IMR-90 (cell line): ENCODE results near the gene ARHGEF10L. TPM values are rescaled to one million over a fixed set of nuclear protein-coding genes. Genes with fewer than 3 reads are reported as not detected.

Experiments used
- ATAC-seq: fragments of 200-7000 bp; cut with Tn5 transposase; 2 replicates; pipeline ENCODE4 v1.9.1; 2020; ENCODE audit warnings: low read depth, mild to moderate bottlenecking, moderate library complexity
- BruUV-seq: library from RNA; stranded (reverse); fragments of 400-500 nt; replicated peaks from 2 replicates; lab custom pipeline; 2021; lab: Mats Ljungman, UMichigan
- CTCF ChIA-PET: fragments of 300-600 bp; formaldehyde crosslinking; extraction: SDS; loops from one replicate; lab custom pipeline; 2021; ENCODE audit warnings: antibody characterized with exemption; lab: Yijun Ruan, JAX
- POLR2A ChIA-PET: fragments of 300-600 bp; sonication (Branson Sonifier 250); formaldehyde crosslinking; loops from one replicate; lab custom pipeline; 2022; ENCODE audit warnings: antibody characterized with exemption; ENCODE audit not compliant: unreplicated experiment; lab: Charles Lee
- DNase-seq: peaks from one replicate; pipeline ENCODE4 v3.0.0; 2013
- H2AFZ ChIP-seq: replicated peaks from 2 replicates; pipeline ENCODE3; 2013; ENCODE audit warnings: low read length, mild to moderate bottlenecking; ENCODE audit not compliant: poor library complexity
- H2AK5ac ChIP-seq: 2 replicates; pipeline ENCODE4 v1.6.1; 2013; ENCODE audit warnings: low read depth, low read length, inconsistent platforms
- H2AK9ac ChIP-seq: replicated peaks from 2 replicates; pipeline ENCODE3; 2013; ENCODE audit warnings: mild to moderate bottlenecking, low read depth, low read length, moderate library complexity; ENCODE audit not compliant: poor library complexity
- H2BK120ac ChIP-seq: 2 replicates; pipeline ENCODE4 v1.6.1; 2013; ENCODE audit warnings: low read depth, low read length, inconsistent platforms
- H2BK15ac ChIP-seq: 3 replicates; pipeline ENCODE4 v1.6.1; 2013; ENCODE audit warnings: low read depth, low read length, inconsistent platforms
- H2BK20ac ChIP-seq: 2 replicates; pipeline ENCODE4 v1.6.1; 2013; ENCODE audit warnings: low read depth, mild to moderate bottlenecking, inconsistent platforms, low read length, moderate library complexity
- H2BK5ac ChIP-seq: 2 replicates; pipeline ENCODE4 v1.6.1; 2013; ENCODE audit warnings: mild to moderate bottlenecking, low read depth, low read length, inconsistent platforms; ENCODE audit not compliant: poor library complexity, severe bottlenecking
- H3K14ac ChIP-seq: replicated peaks from 2 replicates; pipeline ENCODE4 v1.6.1; 2013; ENCODE audit warnings: low read depth, low read length, inconsistent platforms
- H3K18ac ChIP-seq: 2 replicates; pipeline ENCODE4 v1.6.1; 2013; ENCODE audit warnings: low read depth, low read length, control low read depth
- H3K23ac ChIP-seq: 2 replicates; pipeline ENCODE4 v1.6.1; 2013; ENCODE audit warnings: low read depth, low read length, inconsistent platforms
- H3K27ac ChIP-seq: 2 replicates; pipeline ENCODE4 v1.5.1; 2013; ENCODE audit warnings: mild to moderate bottlenecking, control low read depth, low read length; ENCODE audit not compliant: insufficient read depth
- H3K27me3 ChIP-seq: 2 replicates; pipeline ENCODE4 v1.6.1; 2013; ENCODE audit warnings: low read length; ENCODE audit not compliant: control insufficient read depth, insufficient read depth
- H3K36me3 ChIP-seq: 2 replicates; pipeline ENCODE4 v1.6.1; 2013; ENCODE audit warnings: low read length, mixed read lengths; ENCODE audit not compliant: control insufficient read depth, insufficient read depth
- H3K4ac ChIP-seq: 2 replicates; pipeline ENCODE4 v1.6.1; 2013; ENCODE audit warnings: low read depth, low read length, inconsistent platforms
- H3K4me1 ChIP-seq: 2 replicates; pipeline ENCODE4 v1.6.1; 2013; ENCODE audit warnings: low read length, mixed read lengths; ENCODE audit not compliant: control insufficient read depth, insufficient read depth
- H3K4me2 ChIP-seq: 2 replicates; pipeline ENCODE4 v1.6.1; 2013; ENCODE audit warnings: low read depth, mild to moderate bottlenecking, control low read depth, low read length, moderate library complexity
- H3K4me3 ChIP-seq: 2 replicates; pipeline ENCODE4 v1.5.1; 2013; ENCODE audit warnings: low read depth, mild to moderate bottlenecking, control low read depth, low read length, moderate library complexity; ENCODE audit not compliant: insufficient read depth
- H3K56ac ChIP-seq: 2 replicates; pipeline ENCODE4 v1.6.1; 2013; ENCODE audit warnings: low read length, inconsistent platforms; ENCODE audit not compliant: insufficient read depth; ENCODE audit errors: extremely low read depth
- H3K79me1 ChIP-seq, 2 experiments: 2 replicates each; pipeline ENCODE4 v1.6.1; 2013; ENCODE audit warnings: low read length in 2 of 2, inconsistent platforms in 1 of 2, low read depth in 1 of 2
- H3K9ac ChIP-seq: 2 replicates; pipeline ENCODE4 v1.6.1; 2013; ENCODE audit warnings: low read depth, low read length, control low read depth
- H3K9me1 ChIP-seq: 2 replicates; pipeline ENCODE4 v1.6.1; 2013; ENCODE audit warnings: low read length, inconsistent platforms; ENCODE audit not compliant: insufficient read depth
- H3K9me3 ChIP-seq: 2 replicates; pipeline ENCODE4 v1.6.1; 2013; ENCODE audit warnings: low read length; ENCODE audit not compliant: control insufficient read depth, insufficient read depth
- H4K20me1 ChIP-seq: 2 replicates; pipeline ENCODE4 v1.6.1; 2013; ENCODE audit warnings: low read length, inconsistent platforms; ENCODE audit not compliant: insufficient read depth
- H4K5ac ChIP-seq: 2 replicates; pipeline ENCODE4 v1.6.1; 2013; ENCODE audit warnings: mild to moderate bottlenecking, low read depth, low read length, control low read depth
- H4K8ac ChIP-seq, 2 experiments: 2 replicates each; pipeline ENCODE4 v1.6.1; 2013; ENCODE audit warnings: low read depth in 2 of 2, low read length in 2 of 2, control low read depth in 1 of 2, inconsistent platforms in 1 of 2
- H4K91ac ChIP-seq: 2 replicates; pipeline ENCODE4 v1.6.1; 2013; ENCODE audit warnings: low read depth, low read length, inconsistent platforms; ENCODE audit not compliant: insufficient read depth
- BHLHE40 ChIP-seq: fragments of 150-350 bp; IDR thresholded peaks from 2 replicates; pipeline ENCODE4 v1.6.1; 2016; ENCODE audit warnings: mild to moderate bottlenecking, low read depth, low read length
- CEBPB ChIP-seq: IDR thresholded peaks from 2 replicates; pipeline ENCODE4 v1.6.1; 2012; ENCODE audit warnings: low read depth, low read length, improper control_type of control experiment
- CHD1 ChIP-seq: IDR thresholded peaks from 2 replicates; pipeline ENCODE4 v1.6.1; 2012; ENCODE audit warnings: low read depth, low read length, improper control_type of control experiment
- FOS ChIP-seq: fragments of 150-350 bp; IDR thresholded peaks from 2 replicates; pipeline ENCODE4 v1.6.1; 2016; ENCODE audit warnings: low read depth, low read length
- MAFK ChIP-seq: IDR thresholded peaks from 2 replicates; pipeline ENCODE4 v1.6.1; 2012; ENCODE audit warnings: low read depth, low read length, improper control_type of control experiment
- MAZ ChIP-seq: IDR thresholded peaks from 2 replicates; pipeline ENCODE4 v1.6.1; 2012; ENCODE audit warnings: low read depth, mild to moderate bottlenecking, low read length, improper control_type of control experiment, moderate library complexity, borderline replicate concordance
- MXI1 ChIP-seq: IDR thresholded peaks from 2 replicates; pipeline ENCODE4 v1.6.1; 2012; ENCODE audit warnings: low read depth, mild to moderate bottlenecking, low read length, moderate library complexity, borderline replicate concordance
- NFE2L2 ChIP-seq: fragments of 150-350 bp; IDR thresholded peaks from 2 replicates; pipeline ENCODE4 v1.6.1; 2016; ENCODE audit warnings: low read depth, mild to moderate bottlenecking, low read length
- POLR2A ChIP-seq: IDR thresholded peaks from 2 replicates; pipeline ENCODE4 v1.6.1; 2012; ENCODE audit warnings: mild to moderate bottlenecking, low read depth, low read length
- RAD21 ChIP-seq: IDR thresholded peaks from 2 replicates; pipeline ENCODE4 v1.6.1; 2012; ENCODE audit warnings: low read length, improper control_type of control experiment
- RCOR1 ChIP-seq: IDR thresholded peaks from 2 replicates; pipeline ENCODE4 v1.6.1; 2012; ENCODE audit warnings: mild to moderate bottlenecking, low read length, improper control_type of control experiment; ENCODE audit not compliant: insufficient replicate concordance
- RFX5 ChIP-seq: IDR thresholded peaks from 2 replicates; pipeline ENCODE4 v1.8.0; 2012; ENCODE audit warnings: low read depth, mild to moderate bottlenecking, low read length, moderate library complexity
- WGBS, 2 experiments: methylation state at CpG; one replicate each; pipeline versions ENCODE4 v1.1.5 to v1.1.7; 2013; ENCODE audit warnings: missing lambda C conversion rate in 2 of 2; ENCODE audit not compliant: insufficient read length in 1 of 2; ENCODE audit errors: extremely low coverage in 2 of 2; 5-methylcytosine and 5-hydroxymethylcytosine counted together
- dilution Hi-C: fragments of 300-500 bp; cut with HindIII; formaldehyde crosslinking; loops from one replicate; pipeline ENCODE4 v1.14.3; 2018; ENCODE audit warnings: low sequenced_read_pairs; ENCODE audit not compliant: unreplicated experiment
- in situ Hi-C: fragments of 300-500 bp; cut with MboI; formaldehyde crosslinking; loops from 3 replicates; pipeline ENCODE4 v1.14.3; 2019; ENCODE audit warnings: low sequenced_read_pairs, inconsistent platforms, mixed read lengths
- intact Hi-C: fragments of 100-400 bp; cut with micrococcal nuclease; formaldehyde crosslinking; loops from 2 replicates; pipeline ENCODE4 v1.10.0; 2022
- polyA plus RNA-seq, 3 experiments: library from polyadenylated mRNA; depleted of rRNA; stranded (reverse); fragments of >200 nt; gene quantifications; 2 replicates each; pipeline ENCODE4 v1.2.3, GENCODE V29; 2012; ENCODE audit warnings: low replicate concordance in 1 of 3
- total RNA-seq: library from RNA; depleted of rRNA; stranded (reverse); fragments of >200 nt; gene quantifications from 2 replicates; pipeline ENCODE4 v1.2.3, GENCODE V29; 2012
- TF ChIP-seq, protein P1 (sequence below): fragments of 150-350 bp; IDR thresholded peaks from 2 replicates; pipeline ENCODE4 v1.6.1; 2017; ENCODE audit warnings: mild to moderate bottlenecking, antibody characterized with exemption, low read length, low read depth
- TF ChIP-seq, protein P2 (sequence below): fragments of 150-350 bp; IDR thresholded peaks from 2 replicates; pipeline ENCODE4 v1.6.1; 2016; ENCODE audit warnings: low read depth, mild to moderate bottlenecking, low read length, moderate library complexity, borderline replicate concordance

ARHGEF10L gene
- total and polyA plus RNA-seq, 2 of the 4 experiments (the other 2 are of a cell fraction) = 4.8 to 12.4 TPM

DNA sequence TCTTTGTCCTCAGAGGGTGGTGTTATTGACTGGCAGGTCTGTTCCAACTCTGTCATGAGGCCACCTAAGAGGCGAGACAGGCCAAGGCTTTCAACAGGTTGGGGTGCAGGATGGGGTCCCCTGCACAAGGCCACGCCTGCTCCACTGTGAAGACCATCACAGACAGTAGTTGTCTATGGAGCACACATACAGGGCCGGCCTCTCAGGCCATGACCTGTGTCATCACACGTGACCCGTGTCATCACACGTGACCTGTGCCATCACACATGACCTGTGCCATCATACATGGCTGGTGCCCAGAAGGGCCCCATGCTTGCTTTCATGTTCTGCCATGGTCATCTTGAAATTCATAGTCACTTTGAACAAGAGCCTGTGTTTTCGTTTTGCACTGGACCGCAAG, 91.9 kb downstream of the ARHGEF10L start:
- BruUV-seq = no TSS peak
- TF ChIP-seq CEBPB (no peak), BHLHE40 (no peak), FOS (no peak), NFE2L2 (no peak), RCOR1 (no peak), MXI1 (no peak), RFX5 (no peak), CHD1 (no peak), MAZ (no peak), POLR2A (no peak), RAD21 (no peak), MAFK (no peak)
- TF ChIP-seq, protein P1, sequence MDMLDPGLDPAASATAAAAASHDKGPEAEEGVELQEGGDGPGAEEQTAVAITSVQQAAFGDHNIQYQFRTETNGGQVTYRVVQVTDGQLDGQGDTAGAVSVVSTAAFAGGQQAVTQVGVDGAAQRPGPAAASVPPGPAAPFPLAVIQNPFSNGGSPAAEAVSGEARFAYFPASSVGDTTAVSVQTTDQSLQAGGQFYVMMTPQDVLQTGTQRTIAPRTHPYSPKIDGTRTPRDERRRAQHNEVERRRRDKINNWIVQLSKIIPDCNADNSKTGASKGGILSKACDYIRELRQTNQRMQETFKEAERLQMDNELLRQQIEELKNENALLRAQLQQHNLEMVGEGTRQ = no peak
- TF ChIP-seq, protein P2, sequence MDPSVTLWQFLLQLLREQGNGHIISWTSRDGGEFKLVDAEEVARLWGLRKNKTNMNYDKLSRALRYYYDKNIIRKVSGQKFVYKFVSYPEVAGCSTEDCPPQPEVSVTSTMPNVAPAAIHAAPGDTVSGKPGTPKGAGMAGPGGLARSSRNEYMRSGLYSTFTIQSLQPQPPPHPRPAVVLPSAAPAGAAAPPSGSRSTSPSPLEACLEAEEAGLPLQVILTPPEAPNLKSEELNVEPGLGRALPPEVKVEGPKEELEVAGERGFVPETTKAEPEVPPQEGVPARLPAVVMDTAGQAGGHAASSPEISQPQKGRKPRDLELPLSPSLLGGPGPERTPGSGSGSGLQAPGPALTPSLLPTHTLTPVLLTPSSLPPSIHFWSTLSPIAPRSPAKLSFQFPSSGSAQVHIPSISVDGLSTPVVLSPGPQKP = no peak
- peaks cover 33% of the 10 kb centered on the region for H3K36me3 ChIP-seq
- no peaks in the 10 kb centered on the region for H4K20me1 ChIP-seq
- H3K4me3 ChIP-seq = no peak overlapping the region
- no peak overlapping the region for H2BK5ac ChIP-seq
- H3K27me3 ChIP-seq = no peaks in the 10 kb centered on the region
- DNase-seq (no peak), ATAC-seq (no peak)
- H3K79me1 ChIP-seq = peaks cover 0 to 5% of the 10 kb centered on the region in 2 experiments; a peak in 1 of 4 replicates
- H3K4me1 ChIP-seq = peaks cover 9% of the 10 kb centered on the region
- H3K9me1 ChIP-seq = peaks cover 15% of the 10 kb centered on the region
- no peak overlapping the region for H2AK9ac ChIP-seq
- no peak overlapping the region for H2BK120ac ChIP-seq
- dilution Hi-C loops (no loop called here), intact Hi-C loops (no loop called here), in situ Hi-C loops (no loop called here)
- 98% methylated on average over 5 of the region's 8 CpGs; no CpG with 5 or more reads in 1 of the 2 experiments for WGBS, 2 experiments
- no peak overlapping the region for H2AK5ac ChIP-seq
- no peak overlapping the region for H2AFZ ChIP-seq
- H4K91ac ChIP-seq = no peak overlapping the region
- no peak overlapping the region for H3K27ac ChIP-seq
- H3K23ac ChIP-seq = no peak overlapping the region
- no peak overlapping the region for H3K18ac ChIP-seq
- ChIA-PET CTCF (no interaction called here), POLR2A (no interaction called here)
- no peaks in the 10 kb centered on the region for H3K9me3 ChIP-seq
- H4K5ac ChIP-seq = no peak overlapping the region
- no peak overlapping the region for H3K4ac ChIP-seq
- no peak overlapping the region for H2BK20ac ChIP-seq
- H3K14ac ChIP-seq = no peak overlapping the region
- no peak overlapping the region for H3K56ac ChIP-seq
- no peak overlapping the region for H3K4me2 ChIP-seq
- no peak overlapping the region for H4K8ac ChIP-seq
- no peak overlapping the region for H2BK15ac ChIP-seq
- no peak overlapping the region for H3K9ac ChIP-seq
